ENCODE results near the gene RGS17.

DNA sequence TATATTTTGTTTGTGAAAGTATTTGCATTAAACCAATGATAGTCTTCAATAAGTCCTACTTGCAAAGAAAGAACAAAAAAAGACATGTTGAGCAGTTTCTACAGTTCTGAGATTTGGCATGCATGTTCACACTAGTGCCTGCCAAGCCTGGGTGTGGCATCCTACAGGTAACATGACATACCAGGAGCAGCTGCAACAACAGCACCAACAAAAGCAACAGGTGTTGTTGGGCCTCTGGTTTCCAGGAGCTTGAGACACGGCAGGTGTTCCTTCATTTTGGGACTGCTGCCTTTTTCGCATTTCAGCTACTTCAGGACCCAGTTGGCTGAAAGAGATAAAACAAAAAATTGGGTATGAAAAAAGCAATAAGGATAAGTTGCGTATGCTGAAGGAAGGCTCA lies 87.4 kb downstream of the RGS17 start:
- TF ChIP-seq, protein P1, sequence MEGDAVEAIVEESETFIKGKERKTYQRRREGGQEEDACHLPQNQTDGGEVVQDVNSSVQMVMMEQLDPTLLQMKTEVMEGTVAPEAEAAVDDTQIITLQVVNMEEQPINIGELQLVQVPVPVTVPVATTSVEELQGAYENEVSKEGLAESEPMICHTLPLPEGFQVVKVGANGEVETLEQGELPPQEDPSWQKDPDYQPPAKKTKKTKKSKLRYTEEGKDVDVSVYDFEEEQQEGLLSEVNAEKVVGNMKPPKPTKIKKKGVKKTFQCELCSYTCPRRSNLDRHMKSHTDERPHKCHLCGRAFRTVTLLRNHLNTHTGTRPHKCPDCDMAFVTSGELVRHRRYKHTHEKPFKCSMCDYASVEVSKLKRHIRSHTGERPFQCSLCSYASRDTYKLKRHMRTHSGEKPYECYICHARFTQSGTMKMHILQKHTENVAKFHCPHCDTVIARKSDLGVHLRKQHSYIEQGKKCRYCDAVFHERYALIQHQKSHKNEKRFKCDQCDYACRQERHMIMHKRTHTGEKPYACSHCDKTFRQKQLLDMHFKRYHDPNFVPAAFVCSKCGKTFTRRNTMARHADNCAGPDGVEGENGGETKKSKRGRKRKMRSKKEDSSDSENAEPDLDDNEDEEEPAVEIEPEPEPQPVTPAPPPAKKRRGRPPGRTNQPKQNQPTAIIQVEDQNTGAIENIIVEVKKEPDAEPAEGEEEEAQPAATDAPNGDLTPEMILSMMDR (conservative IDR thresholded peaks at IDR 0.05; ENCODE audit: low read length) = no peak
- TF ChIP-seq EZH2phosphoT487 (IDR thresholded peaks at IDR 0.05; ENCODE audit: borderline replicate concordance) = no peak
